ENCODE results near the gene BCAR3. TPM values are rescaled to one million over a fixed set of nuclear protein-coding genes. Genes with fewer than 3 reads are reported as not detected.

BCAR3 gene
- total RNA-seq, 1 donor from 2014 or later, result 16.6 TPM

DNA sequence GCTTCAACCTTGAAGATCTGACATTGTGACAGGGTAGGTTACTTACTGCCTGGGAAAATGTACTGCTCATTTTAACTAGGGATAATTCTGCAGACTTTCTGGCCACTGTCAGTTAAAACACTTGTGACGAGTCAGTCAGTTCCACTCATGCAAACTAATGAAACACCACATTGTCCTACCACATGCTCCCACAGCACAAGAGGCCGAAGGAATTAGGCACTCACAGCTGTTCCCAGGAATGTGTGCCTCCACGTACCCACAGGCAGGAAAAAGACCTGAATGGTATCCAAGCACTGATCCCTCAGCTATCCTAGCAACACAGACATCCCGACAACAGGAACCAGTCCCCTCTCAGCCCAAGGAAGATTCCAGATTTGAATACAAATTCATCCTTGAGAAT is 12.3 kb downstream of the BCAR3 start:
- Mint-ChIP-seq H3K27ac (peak overlapping the region; percentile 10), H3K4me3 (peak overlapping the region; percentile 9), H3K4me1 (ENCODE audit: unreplicated experiment) (peaks cover 56% of the 10 kb centered on the region), H3K9me3 (no peaks in the 10 kb centered on the region), H3K36me3 (peaks cover 27% of the 10 kb centered on the region), H3K27me3 (no peaks in the 10 kb centered on the region)
- no peak for DNase-seq (ENCODE audit: extremely low spot score, unreplicated experiment)
- TF ChIP-seq, protein P1, sequence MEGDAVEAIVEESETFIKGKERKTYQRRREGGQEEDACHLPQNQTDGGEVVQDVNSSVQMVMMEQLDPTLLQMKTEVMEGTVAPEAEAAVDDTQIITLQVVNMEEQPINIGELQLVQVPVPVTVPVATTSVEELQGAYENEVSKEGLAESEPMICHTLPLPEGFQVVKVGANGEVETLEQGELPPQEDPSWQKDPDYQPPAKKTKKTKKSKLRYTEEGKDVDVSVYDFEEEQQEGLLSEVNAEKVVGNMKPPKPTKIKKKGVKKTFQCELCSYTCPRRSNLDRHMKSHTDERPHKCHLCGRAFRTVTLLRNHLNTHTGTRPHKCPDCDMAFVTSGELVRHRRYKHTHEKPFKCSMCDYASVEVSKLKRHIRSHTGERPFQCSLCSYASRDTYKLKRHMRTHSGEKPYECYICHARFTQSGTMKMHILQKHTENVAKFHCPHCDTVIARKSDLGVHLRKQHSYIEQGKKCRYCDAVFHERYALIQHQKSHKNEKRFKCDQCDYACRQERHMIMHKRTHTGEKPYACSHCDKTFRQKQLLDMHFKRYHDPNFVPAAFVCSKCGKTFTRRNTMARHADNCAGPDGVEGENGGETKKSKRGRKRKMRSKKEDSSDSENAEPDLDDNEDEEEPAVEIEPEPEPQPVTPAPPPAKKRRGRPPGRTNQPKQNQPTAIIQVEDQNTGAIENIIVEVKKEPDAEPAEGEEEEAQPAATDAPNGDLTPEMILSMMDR (conservative IDR thresholded peaks at IDR 0.05), result no peak

DNA sequence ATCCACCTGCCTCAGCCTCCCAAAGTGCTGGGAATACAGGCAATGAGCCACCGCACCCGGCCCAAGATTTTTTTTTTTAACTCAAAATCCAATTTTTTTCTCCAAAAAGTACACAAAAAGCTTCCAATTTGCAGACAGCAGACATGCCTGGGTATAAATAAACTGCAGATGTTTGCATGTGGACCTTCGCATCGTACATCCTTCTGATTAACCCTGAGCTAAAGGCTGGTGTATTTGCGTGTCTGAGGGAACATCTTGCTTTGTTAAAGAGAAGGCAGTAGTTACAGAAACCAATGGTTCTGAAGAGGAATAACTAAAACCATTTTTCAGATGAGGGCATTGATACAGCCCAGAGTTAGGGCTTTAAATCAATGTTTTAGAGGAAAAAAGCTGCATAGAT is 12.7 kb downstream of the BCAR3 start:
- Mint-ChIP-seq H3K4me1 (ENCODE audit: unreplicated experiment) (peaks cover 57% of the 10 kb centered on the region), H3K9me3 (no peaks in the 10 kb centered on the region), H3K36me3 (peaks cover 30% of the 10 kb centered on the region), H3K27ac (no peak overlapping the region), H3K27me3 (no peaks in the 10 kb centered on the region), H3K4me3 (no peak overlapping the region)
- TF ChIP-seq, protein P1 (conservative IDR thresholded peaks at IDR 0.05), result no peak
- no peak for DNase-seq (ENCODE audit: extremely low spot score, unreplicated experiment)

DNA sequence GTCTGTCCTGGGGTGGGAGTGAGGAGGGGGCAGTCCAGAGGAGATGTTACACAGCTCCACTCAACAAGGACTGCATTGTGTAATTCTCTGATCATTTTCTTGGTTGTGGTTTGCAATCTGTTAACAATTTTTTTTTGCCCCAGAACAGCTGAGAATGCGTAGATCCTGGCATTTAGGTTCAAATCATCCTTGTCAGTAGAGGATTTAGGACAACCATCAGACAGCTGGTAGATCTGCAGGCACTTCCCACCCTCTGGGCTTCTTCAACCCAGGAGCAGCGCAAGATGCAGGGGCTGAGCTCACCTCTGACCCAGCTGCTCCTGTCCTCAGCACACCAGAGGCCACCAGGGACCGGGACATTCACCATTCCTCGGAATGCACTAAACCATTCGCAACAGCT is 13.5 kb downstream of the BCAR3 start:
- peak overlapping the region; percentile 41 for H3K27ac Mint-ChIP-seq
- no peak for DNase-seq (ENCODE audit: extremely low spot score, unreplicated experiment)
- H3K9me3 Mint-ChIP-seq, result no peaks in the 10 kb centered on the region
- H3K4me1 Mint-ChIP-seq (ENCODE audit: unreplicated experiment), result peaks cover 58% of the 10 kb centered on the region
- no peaks in the 10 kb centered on the region for H3K27me3 Mint-ChIP-seq
- H3K4me3 Mint-ChIP-seq, result peak overlapping the region; percentile 32
- H3K36me3 Mint-ChIP-seq, result peaks cover 29% of the 10 kb centered on the region
- TF ChIP-seq, protein P1 (conservative IDR thresholded peaks at IDR 0.05), result no peak

DNA sequence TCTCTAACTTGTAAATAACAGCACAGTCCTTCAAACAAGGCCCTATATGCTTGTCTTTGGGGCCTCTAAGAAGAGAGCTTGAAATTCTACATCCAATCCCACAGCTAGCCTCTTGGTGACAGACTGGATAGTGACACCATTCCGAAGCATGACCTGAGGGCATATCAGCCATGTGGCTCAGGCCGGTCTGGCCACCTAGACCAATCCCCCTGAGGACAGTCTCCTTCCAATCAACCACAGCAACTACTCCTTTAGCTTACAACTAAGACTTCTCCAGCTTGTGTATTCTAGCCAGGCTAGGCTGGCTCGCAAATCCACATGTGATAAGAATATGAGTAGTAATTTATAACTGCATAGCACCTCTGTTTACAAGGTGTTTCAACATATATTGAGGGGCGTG is 14.0 kb downstream of the BCAR3 start:
- peaks cover 58% of the 10 kb centered on the region for H3K4me1 Mint-ChIP-seq (ENCODE audit: unreplicated experiment)
- DNase-seq (ENCODE audit: extremely low spot score, unreplicated experiment), result no peak
- H3K9me3 Mint-ChIP-seq, result no peaks in the 10 kb centered on the region
- H3K36me3 Mint-ChIP-seq, result peaks cover 29% of the 10 kb centered on the region
- TF ChIP-seq, protein P1 (conservative IDR thresholded peaks at IDR 0.05), result no peak
- H3K27me3 Mint-ChIP-seq, result no peaks in the 10 kb centered on the region
- H3K27ac Mint-ChIP-seq, result peak overlapping the region; percentile 41
- no peak overlapping the region for H3K4me3 Mint-ChIP-seq

DNA sequence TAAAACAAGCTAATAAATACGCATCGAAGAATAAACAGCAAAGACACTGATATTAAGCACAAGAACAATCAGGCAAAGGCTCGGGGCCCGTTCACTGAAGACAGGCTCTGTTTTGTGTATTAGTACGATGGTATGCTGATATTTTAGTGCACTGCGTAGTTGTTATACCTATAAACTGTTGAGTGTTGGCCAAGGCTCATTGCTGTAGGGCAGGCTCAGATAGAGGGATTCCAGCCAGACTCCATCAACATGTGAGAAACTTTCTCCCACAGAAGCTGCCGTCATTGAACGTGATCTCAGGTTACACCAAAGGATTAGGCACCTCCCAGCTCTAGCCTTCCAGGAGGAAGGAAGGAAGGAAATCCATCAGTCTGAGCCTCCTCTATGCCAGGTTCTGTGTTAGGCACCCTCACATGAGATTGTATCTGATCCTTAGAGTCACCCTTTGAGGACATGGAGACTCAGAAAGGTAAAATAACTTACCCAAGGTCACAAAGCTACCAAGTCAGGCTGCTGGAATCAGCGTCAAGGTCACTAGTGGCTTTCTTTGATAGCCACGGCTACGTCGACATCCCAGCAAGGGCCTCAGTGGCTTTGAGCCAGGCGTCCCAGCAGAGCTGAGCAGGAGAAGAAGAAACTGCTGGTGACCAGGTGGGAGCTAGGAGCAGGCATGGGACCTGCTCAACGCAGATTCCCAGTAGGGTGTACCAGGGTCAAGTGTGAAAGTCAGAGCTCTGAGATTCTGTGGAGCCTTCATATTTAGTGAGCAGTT is 14.8 kb downstream of the BCAR3 start:
- DNase-seq (ENCODE audit: extremely low spot score, unreplicated experiment), result no peak
- peak overlapping the region; percentile 41 for H3K27ac Mint-ChIP-seq
- H3K36me3 Mint-ChIP-seq, result peaks cover 37% of the 10 kb centered on the region
- TF ChIP-seq, protein P1 (conservative IDR thresholded peaks at IDR 0.05), result no peak
- H3K4me3 Mint-ChIP-seq, result no peak overlapping the region
- H3K4me1 Mint-ChIP-seq (ENCODE audit: unreplicated experiment), result peaks cover 59% of the 10 kb centered on the region
- no peaks in the 10 kb centered on the region for H3K27me3 Mint-ChIP-seq
- H3K9me3 Mint-ChIP-seq, result no peaks in the 10 kb centered on the region

All from type B pancreatic cell (in vitro differentiated cells).